Hepatocyte (in vitro differentiated cells): ENCODE results near the gene GNPDA1.

ENCODE experiments used
- CTCF ChIP-seq: fragments of 200-600 bp; sonication (generic); IDR thresholded peaks from 2 replicates; pipeline ENCODE4 v1.5.1; 2016; ENCODE audit warnings: antibody characterized with exemption, mild to moderate bottlenecking; ENCODE audit not compliant: poor library complexity
- EZH2 ChIP-seq: fragments of 200-600 bp; sonication (generic); IDR thresholded peaks from 2 replicates; pipeline ENCODE4 v1.6.1; 2016; ENCODE audit warnings: antibody characterized with exemption, mild to moderate bottlenecking, borderline replicate concordance
- EZH2phosphoT487 ChIP-seq: fragments of 200-600 bp; sonication (generic); IDR thresholded peaks from one replicate; pipeline ENCODE4 v1.6.1; 2018; ENCODE audit warnings: antibody characterized with exemption, mild to moderate bottlenecking, low read depth, moderate library complexity; ENCODE audit not compliant: unreplicated experiment, severe bottlenecking

GRCh38 chr5:142055301-142055700 is 42.5 kb upstream of the GNPDA1 start:
- TF ChIP-seq CTCF: no peak
- TF ChIP-seq EZH2: no peak
- TF ChIP-seq EZH2phosphoT487: no peak
